Left lobe of liver (tissue), 2 donors: ENCODE data around the gene CALCOCO1. TPM values are rescaled to one million over a fixed set of nuclear protein-coding genes. Genes with fewer than 3 reads are reported as not detected.
A peak's percentile ranks its signal among the peaks of the same experiment; 100 is the strongest.

ENCODE experiments used
- ATAC-seq: fragments of 200-7000 bp; cut with Tn5 transposase; one replicate; pipeline ENCODE4 v1.9.1; 2020; ENCODE audit warnings: mild to moderate bottlenecking, moderate library complexity
- DNase-seq: peaks from one replicate; pipeline ENCODE4 v3.0.0-alpha.2; 2020; ENCODE audit warnings: low spot score
- total RNA-seq: library from RNA; stranded (reverse); gene quantifications from one replicate; pipeline ENCODE4 v1.2.1, GENCODE V29; 2021
- donor health status: DM: no; HTN: no; CAD: no; lungs with moderate emphysema.
- donor health status: DM: no; HTN: yes; CAD: no.

CALCOCO1 gene
- total RNA-seq, 1 donor from 2014 or later, result 43.8 TPM

GRCh38 chr12:53752621-53753020 lies 25.4 kb upstream of the CALCOCO1 start:
- no peak for DNase-seq
- no peak for ATAC-seq

GRCh38 chr12:53752192-53752601 lies 24.9 kb upstream of the CALCOCO1 start:
- no peak for DNase-seq
- no peak for ATAC-seq

- DNase-seq, result no peak
Measured at GRCh38 chr12:53751336-53752191, 24.3 kb upstream of the CALCOCO1 start, which contains the start of gene CISTR. TSS of gene CISTR (minus strand) at chr12:53751979.

GRCh38 chr12:53750812-53751335 lies 23.6 kb upstream of the CALCOCO1 start:
- ATAC-seq (peak; percentile 7), DNase-seq (no peak)

More at GRCh38 chr12:53751336-53752191, 24.3 kb upstream of the CALCOCO1 start, which contains the start of gene CISTR:
- peak; percentile 4 for ATAC-seq

DNA sequence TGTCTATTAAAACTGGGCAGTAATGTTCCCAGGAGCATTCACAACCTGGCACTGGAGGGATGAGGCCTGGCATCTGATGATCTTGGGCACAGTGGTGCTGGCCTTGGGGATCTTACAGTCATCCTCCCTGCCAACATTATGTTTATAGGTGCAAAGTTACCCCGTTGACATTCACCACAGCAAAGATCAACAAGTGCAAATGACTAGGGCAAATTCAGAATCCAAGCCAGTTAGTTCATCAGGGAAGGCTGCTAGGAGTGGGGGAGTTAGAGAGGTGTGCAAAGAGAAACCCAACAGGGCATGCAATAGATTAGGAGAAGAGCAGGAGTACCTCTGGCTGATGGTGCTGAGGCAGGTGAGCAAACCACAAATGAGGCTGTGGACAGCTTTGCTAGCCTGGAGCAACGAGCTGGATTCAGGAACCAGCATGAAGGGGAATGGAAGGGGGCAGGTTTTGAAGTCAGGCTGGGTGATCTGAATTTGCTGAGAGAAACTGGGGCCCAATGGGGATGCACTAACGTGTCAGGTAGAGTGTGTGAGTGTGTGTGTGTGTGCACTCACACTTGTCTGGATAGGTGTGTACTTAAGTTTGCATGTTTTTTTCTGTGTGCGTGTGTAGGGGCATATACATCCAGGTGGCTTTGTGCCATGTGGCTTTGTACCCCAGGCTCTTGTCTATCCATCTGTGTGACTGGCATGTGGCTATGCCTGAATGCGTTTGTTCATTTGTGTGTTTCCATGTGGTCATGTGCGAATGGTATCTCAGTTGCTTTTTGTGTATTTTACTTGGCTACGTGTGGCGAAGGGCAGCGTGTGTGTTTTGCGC lies 22.9 kb upstream of the CALCOCO1 start:
- DNase-seq (no peak), ATAC-seq (no peak)

- no peak for ATAC-seq
- DNase-seq, result no peak
Measured at GRCh38 chr12:53748072-53748840, 21.0 kb upstream of the CALCOCO1 start.

GRCh38 chr12:53747095-53747494 lies 19.8 kb upstream of the CALCOCO1 start:
- DNase-seq (no peak), ATAC-seq (no peak)

GRCh38 chr12:53746592-53747092 lies 19.4 kb upstream of the CALCOCO1 start:
- ATAC-seq (peak; percentile 97), DNase-seq (peak; percentile 90)

DNA sequence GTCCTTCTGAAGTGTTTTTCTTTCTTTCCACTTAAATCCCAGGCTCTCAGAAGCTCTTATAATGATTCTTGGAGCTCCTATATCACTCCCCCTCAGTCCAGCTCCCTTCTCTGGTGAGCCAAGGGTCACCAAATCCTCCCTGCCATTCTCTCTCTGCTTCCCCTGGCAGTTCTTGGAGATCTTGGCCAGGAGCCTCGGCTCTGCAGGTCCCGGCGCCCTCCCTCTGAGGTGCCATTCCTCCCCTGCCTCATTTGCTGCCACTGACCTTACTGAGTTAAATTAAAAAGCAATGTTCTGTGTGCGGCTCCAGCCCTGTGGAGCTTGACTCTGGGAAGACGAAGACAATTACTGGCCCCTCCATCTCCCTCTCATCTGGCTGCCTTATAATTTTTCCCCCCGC lies 17.5 kb upstream of the CALCOCO1 start:
- DNase-seq (no peak), ATAC-seq (no peak)

- ATAC-seq (no peak), DNase-seq (no peak)
Measured at GRCh38 chr12:53744130-53744441, 16.8 kb upstream of the CALCOCO1 start.

GRCh38 chr12:53743266-53744129 lies 16.2 kb upstream of the CALCOCO1 start:
- DNase-seq (peak; percentile 63), ATAC-seq (peak; percentile 75)

GRCh38 chr12:53740130-53740491 lies 12.9 kb upstream of the CALCOCO1 start:
- ATAC-seq (no peak), DNase-seq (no peak)

GRCh38 chr12:53739214-53740129 lies 12.2 kb upstream of the CALCOCO1 start:
- DNase-seq (no peak), ATAC-seq (no peak)

DNA sequence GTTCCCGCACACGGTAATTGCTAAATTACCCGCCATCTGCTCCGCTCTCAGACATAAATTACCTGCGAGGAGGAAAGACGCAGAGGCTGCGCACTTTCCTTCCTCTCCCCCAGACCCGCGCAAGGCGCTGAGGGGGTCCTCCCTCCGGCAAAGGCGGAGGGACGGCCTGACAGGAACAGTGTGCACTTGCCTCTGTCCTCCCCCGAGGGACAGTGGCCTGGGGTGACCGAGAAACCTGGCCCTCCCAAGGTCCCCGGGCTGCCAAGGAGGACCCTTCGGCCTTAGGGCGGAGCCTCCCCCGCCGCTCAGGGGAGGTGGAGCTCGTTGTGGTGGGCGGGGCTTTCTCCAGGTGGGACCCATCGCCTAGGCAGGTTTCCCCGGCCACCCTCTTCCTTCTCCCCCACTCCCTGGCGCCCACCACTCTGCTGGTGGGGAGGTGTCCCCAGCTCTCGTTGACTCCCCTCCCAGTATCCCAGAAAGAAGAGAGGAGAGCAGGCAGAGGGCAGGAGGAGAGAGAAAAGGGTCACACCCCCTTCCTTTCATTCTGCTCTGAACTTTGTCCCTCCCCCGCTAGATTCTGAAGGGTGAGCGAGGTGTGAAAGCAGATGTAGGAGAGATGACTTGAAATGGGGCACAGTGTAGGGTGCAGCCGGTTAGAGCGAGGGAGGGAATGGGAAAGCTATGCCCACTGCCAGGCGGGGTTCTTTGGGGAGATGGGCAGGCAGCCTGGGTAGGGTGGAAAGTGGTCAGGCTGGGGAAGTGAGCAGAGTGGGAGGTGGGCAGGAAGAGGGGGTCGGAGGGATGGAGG lies 11.4 kb upstream of the CALCOCO1 start:
- DNase-seq, result no peak
- ATAC-seq, result peak; percentile 9

DNA sequence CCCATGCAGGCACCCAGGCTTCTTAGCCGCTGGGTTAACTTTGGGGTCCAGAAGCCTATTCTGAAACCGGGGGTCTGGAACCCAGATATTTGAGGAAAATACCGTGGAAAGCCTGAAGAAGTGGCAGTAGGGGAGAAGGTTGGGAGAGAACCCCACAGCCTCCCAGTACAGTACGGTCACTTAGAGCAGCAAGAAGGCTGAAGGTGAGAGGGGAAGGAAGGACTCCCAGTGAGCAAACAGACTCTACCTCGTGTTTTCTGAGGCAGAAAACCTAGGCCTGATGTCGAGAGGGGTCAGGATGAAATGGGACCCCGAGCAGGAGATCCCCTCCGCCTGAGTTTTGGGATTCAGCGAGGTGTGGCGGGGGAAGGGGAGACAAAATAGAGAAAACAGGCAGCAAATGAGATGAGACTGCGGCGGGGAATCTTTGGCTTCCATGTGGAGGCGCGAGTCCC lies 10.7 kb upstream of the CALCOCO1 start:
- ATAC-seq (no peak), DNase-seq (no peak)

GRCh38 chr12:53737093-53737808 lies 10.0 kb upstream of the CALCOCO1 start:
- no peak for ATAC-seq
- DNase-seq, result no peak

DNA sequence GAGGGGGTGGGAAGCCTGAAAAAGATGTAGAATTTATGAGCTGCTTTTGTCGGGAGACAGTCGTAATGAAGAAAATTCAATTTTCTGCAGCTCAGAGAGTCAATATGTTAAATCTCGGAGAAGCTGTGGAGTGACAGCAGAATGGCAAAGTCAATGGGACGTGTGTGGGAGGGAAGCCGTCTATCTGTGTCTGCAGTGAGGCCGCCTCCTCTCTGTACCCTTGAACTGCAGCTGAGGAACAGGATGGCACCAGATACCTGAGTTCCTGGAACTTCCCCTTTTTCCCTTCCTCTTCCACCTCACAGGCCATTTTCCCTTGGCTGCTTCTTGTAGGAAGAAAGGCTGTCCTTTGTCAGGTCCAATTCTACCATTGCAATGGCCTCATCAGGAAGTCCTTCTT lies 9.3 kb upstream of the CALCOCO1 start:
- DNase-seq (no peak), ATAC-seq (no peak)
